Measurements from ENCODE around the gene IFNA10. TPM values are rescaled to one million over a fixed set of nuclear protein-coding genes. Genes with fewer than 3 reads are reported as not detected.
"Not testable (repeated sequence)": the region's sequence is repeated elsewhere in the genome, so short reads cannot be mapped to it uniquely, and the experiment has no call there.

The IFNA10 gene
- total and polyA plus RNA-seq, 2 of the 8 experiments (the other 6 are each of a cell fraction or from before 2014, with no cell fraction given): not detected

GRCh38 chr9:21212160-21212559, 5.2 kb upstream of the IFNA10 start:
- H2BK20ac ChIP-seq (ENCODE audit: low read length): not testable (repeated sequence)

DNA sequence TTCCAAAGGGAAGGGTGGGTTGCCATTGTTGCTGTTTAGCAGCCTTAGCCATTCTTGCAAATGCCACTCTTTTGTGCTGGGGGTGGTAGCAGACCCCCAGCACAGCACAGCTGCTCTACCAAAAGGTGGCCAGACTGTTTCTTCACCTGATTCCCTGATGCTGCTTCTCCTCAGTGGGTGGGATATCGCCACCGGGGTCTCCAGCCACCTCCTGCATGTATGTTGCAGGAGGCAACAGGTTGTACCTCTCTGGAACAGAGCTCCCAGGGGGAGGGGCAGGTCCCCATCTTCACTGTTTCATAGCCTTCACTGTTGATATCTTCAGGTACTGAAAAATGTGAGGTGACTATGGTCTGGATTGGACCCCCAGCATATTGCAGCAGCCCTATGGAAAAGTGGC, 3.8 kb upstream of the IFNA10 start:
- H4K91ac ChIP-seq (replicated peaks; ENCODE audit: insufficient read length, low read length); H3K4me2 ChIP-seq (ENCODE audit: insufficient read depth in 1 of 2, low read depth in 2 of 2, low read length in 2 of 2); H3K9me3 ChIP-seq (ENCODE audit: insufficient read depth in 2 of 2, low read depth in 1 of 2, low read length in 1 of 2); H3K9ac ChIP-seq (replicated peaks in 1 of 4; ENCODE audit: extremely low read depth in 1 of 4, low read depth in 3 of 4, low read length in 3 of 4); H4K5ac ChIP-seq (ENCODE audit: insufficient read length, low read depth, low read length); H3K27ac ChIP-seq (ENCODE audit: low read depth, low read length); FAIRE-seq; H3K23ac ChIP-seq (ENCODE audit: insufficient read length); H3K79me2 ChIP-seq (ENCODE audit: control insufficient read depth in 1 of 2, insufficient read depth in 2 of 2, low read length in 2 of 2); DNase-seq (ENCODE audit: low read depth in 1 of 2, low spot score in 2 of 2); H3K4me3 ChIP-seq (ENCODE audit: extremely low read depth in 1 of 4, insufficient read depth in 2 of 4, low read depth in 3 of 4, low read length in 4 of 4); H3K79me1 ChIP-seq (ENCODE audit: low read depth, low read length); H2BK15ac ChIP-seq (ENCODE audit: low read length); H2AK5ac ChIP-seq (ENCODE audit: low read depth, low read length); H2BK5ac ChIP-seq (ENCODE audit: low read depth, low read length); H2BK12ac ChIP-seq (ENCODE audit: low read depth, low read length); H2AFZ ChIP-seq (ENCODE audit: low read length); H4K8ac ChIP-seq (ENCODE audit: extremely low read depth, insufficient read depth, low read length); H3K23me2 ChIP-seq (ENCODE audit: low read depth, low read length); H2BK20ac ChIP-seq (ENCODE audit: low read length); H2BK120ac ChIP-seq (replicated peaks; ENCODE audit: low read depth, low read length); H3K36me3 ChIP-seq (ENCODE audit: control insufficient read depth in 2 of 4, insufficient read depth in 4 of 4, low read length in 3 of 4); H3K4me1 ChIP-seq (replicated peaks in 1 of 4; ENCODE audit: control insufficient read depth in 3 of 4, insufficient read depth in 4 of 4, low read length in 3 of 4); H3K27me3 ChIP-seq (replicated peaks in 1 of 4; ENCODE audit: control insufficient read depth in 3 of 4, extremely low read depth in 1 of 4, insufficient read depth in 3 of 4, low read length in 3 of 4); H3K56ac ChIP-seq (replicated peaks; ENCODE audit: insufficient read length, low read depth, low read length); H3K4ac ChIP-seq (replicated peaks; ENCODE audit: insufficient read length, low read depth, low read length); H4K20me1 ChIP-seq (replicated peaks in 1 of 2; ENCODE audit: control insufficient read depth in 1 of 2, insufficient read depth in 2 of 2, low read length in 2 of 2); H3K14ac ChIP-seq (ENCODE audit: insufficient read length); H3K18ac ChIP-seq (ENCODE audit: extremely low read depth, low read length): not testable (repeated sequence)
- 89% methylated on average over 2 of the region's 2 CpGs; no CpG with 5 or more reads in 1 of the 2 experiments for WGBS, 2 experiments (ENCODE audit: extremely low coverage in 1 of 2, insufficient coverage in 1 of 2, insufficient read length in 1 of 2, insufficient replicate concordance in 2 of 2, low coverage in 1 of 2, low lambda C conversion rate in 2 of 2, missing lambda C conversion rate in 1 of 2)
- ChIA-PET POLR2A (ENCODE audit: partially characterized antibody) (interaction anchor here (1.4 kb wide), 1 partner anchor 593 kb away, joined by 3 read pairs; no protein-coding TSS in a partner anchor), CTCF (ENCODE audit: partially characterized antibody) (interaction anchor here (1.1 to 3.5 kb wide), 3 partner anchors 14 to 580 kb away, joined by 3 to 19 read pairs (median 3); no protein-coding TSS in a partner anchor)

More at GRCh38 chr9:21212160-21212559, 5.2 kb upstream of the IFNA10 start:
- H3K9ac ChIP-seq (replicated peaks in 1 of 4; ENCODE audit: extremely low read depth in 1 of 4, low read depth in 3 of 4, low read length in 3 of 4); H3K27me3 ChIP-seq (replicated peaks in 1 of 4; ENCODE audit: control insufficient read depth in 3 of 4, extremely low read depth in 1 of 4, insufficient read depth in 3 of 4, low read length in 3 of 4); H3K23ac ChIP-seq (ENCODE audit: insufficient read length); H4K5ac ChIP-seq (ENCODE audit: insufficient read length, low read depth, low read length); H2AFZ ChIP-seq (ENCODE audit: low read length); H4K20me1 ChIP-seq (replicated peaks in 1 of 2; ENCODE audit: control insufficient read depth in 1 of 2, insufficient read depth in 2 of 2, low read length in 2 of 2); H3K14ac ChIP-seq (ENCODE audit: insufficient read length); H3K79me2 ChIP-seq (ENCODE audit: control insufficient read depth in 1 of 2, insufficient read depth in 2 of 2, low read length in 2 of 2); H3K4me2 ChIP-seq (ENCODE audit: insufficient read depth in 1 of 2, low read depth in 2 of 2, low read length in 2 of 2); H4K8ac ChIP-seq (ENCODE audit: extremely low read depth, insufficient read depth, low read length); POLR2A ChIA-PET (ENCODE audit: partially characterized antibody); H3K56ac ChIP-seq (replicated peaks; ENCODE audit: insufficient read length, low read depth, low read length); H3K23me2 ChIP-seq (ENCODE audit: low read depth, low read length); FAIRE-seq; H3K4ac ChIP-seq (replicated peaks; ENCODE audit: insufficient read length, low read depth, low read length); DNase-seq (ENCODE audit: low read depth in 1 of 2, low spot score in 2 of 2); H3K4me1 ChIP-seq (replicated peaks in 1 of 4; ENCODE audit: control insufficient read depth in 3 of 4, insufficient read depth in 4 of 4, low read length in 3 of 4); H3K27ac ChIP-seq (ENCODE audit: low read depth, low read length); H2AK5ac ChIP-seq (ENCODE audit: low read depth, low read length); H3K18ac ChIP-seq (ENCODE audit: extremely low read depth, low read length); H3K79me1 ChIP-seq (ENCODE audit: low read depth, low read length); H2BK120ac ChIP-seq (replicated peaks; ENCODE audit: low read depth, low read length); H2BK15ac ChIP-seq (ENCODE audit: low read length); H3K4me3 ChIP-seq (ENCODE audit: extremely low read depth in 1 of 4, insufficient read depth in 2 of 4, low read depth in 3 of 4, low read length in 4 of 4); H3K36me3 ChIP-seq (ENCODE audit: control insufficient read depth in 2 of 4, insufficient read depth in 4 of 4, low read length in 3 of 4); H3K9me3 ChIP-seq (ENCODE audit: insufficient read depth in 2 of 2, low read depth in 1 of 2, low read length in 1 of 2); H4K91ac ChIP-seq (replicated peaks; ENCODE audit: insufficient read length, low read length); H2BK5ac ChIP-seq (ENCODE audit: low read depth, low read length); H2BK12ac ChIP-seq (ENCODE audit: low read depth, low read length): not testable (repeated sequence)
- WGBS, 2 experiments (ENCODE audit: extremely low coverage in 1 of 2, insufficient coverage in 1 of 2, insufficient read length in 1 of 2, insufficient replicate concordance in 2 of 2, low coverage in 1 of 2, low lambda C conversion rate in 2 of 2, missing lambda C conversion rate in 1 of 2): 45% methylated on average over 2 of the region's 2 CpGs; no CpG with 5 or more reads in 1 of the 2 experiments
- CTCF ChIA-PET (ENCODE audit: partially characterized antibody): interaction anchor here (1.1 to 3.5 kb wide), 9 partner anchors 15 to 576 kb away, joined by 3 to 19 read pairs (median 4); partner anchors contain the start of gene IFNA4

Data from H1 (cell line).